HCT116 (cell line): ENCODE results near the gene TNFRSF1A. TPM values are rescaled to one million over a fixed set of nuclear protein-coding genes. Genes with fewer than 3 reads are reported as not detected.

Source experiments
- ATAC-seq: fragments of 200-7000 bp; cut with Tn5 transposase; 2 replicates; pipeline ENCODE4 v1.9.1; 2020; ENCODE audit warnings: mild to moderate bottlenecking, moderate library complexity
- BruUV-seq: library from RNA; stranded (reverse); fragments of 400-500 nt; replicated peaks from 2 replicates; lab custom pipeline; 2021; lab: Mats Ljungman, UMichigan
- CTCF ChIA-PET: fragments of 300-600 bp; sonication (Branson Sonifier 250); formaldehyde crosslinking; loops from one replicate; lab custom pipeline; 2021; ENCODE audit warnings: antibody characterized with exemption; lab: Charles Lee
- POLR2A ChIA-PET: fragments of 300-600, 350-600 bp; sonication (Branson Sonifier 250); formaldehyde crosslinking; loops from one replicate; lab custom pipeline; 2021; ENCODE audit warnings: antibody characterized with exemption; lab: Charles Lee
- RAD21 ChIA-PET, 2 experiments: fragments of 300-600 bp; sonication (Branson Sonifier 250); formaldehyde crosslinking; loops; one replicate each; lab custom pipeline; 2023; ENCODE audit warnings: low total read pairs in 2 of 2; ENCODE audit not compliant: uncharacterized antibody in 2 of 2, unreplicated experiment in 2 of 2, low non-redundant PET in 1 of 2; lab: Charles Lee
- DNase-seq: peaks from one replicate; pipeline ENCODE4 v3.0.0-alpha.2; 2010; ENCODE audit warnings: low read depth, low spot score
- H2AFZ ChIP-seq: fragments of 200-600 bp; shearing (Covaris generic), sonication (generic); 2 replicates; pipeline ENCODE4 v1.6.1; 2017; ENCODE audit warnings: low read depth, mixed run types, mixed read lengths, antibody characterized with exemption, low read length; ENCODE audit not compliant: poor library complexity, severe bottlenecking
- H3K27ac ChIP-seq: 2 replicates; pipeline ENCODE4 v1.5.1; 2012; ENCODE audit warnings: low read depth, low read length
- H3K27me3 ChIP-seq: fragments of 200-600 bp; sonication (generic); 2 replicates; pipeline ENCODE4 v1.6.1; 2016; ENCODE audit warnings: mixed run types, low read length, mixed read lengths; ENCODE audit not compliant: insufficient read depth
- H3K36me3 ChIP-seq, 2 experiments: fragments of 200-500 bp in 1 of 2; fragments of 200-600 bp in 1 of 2; sonication (Bioruptor generic) in 1 of 2; sonication (generic) in 1 of 2; 2 replicates each; pipeline versions ENCODE4 v1.5.1 to v1.6.1; 2014 to 2016; ENCODE audit warnings: low read length in 2 of 2, inconsistent platforms in 1 of 2, mixed read lengths in 1 of 2, mixed run types in 1 of 2; ENCODE audit not compliant: insufficient read depth in 2 of 2, control insufficient read depth in 1 of 2
- H3K4me1 ChIP-seq, 2 experiments: fragments of 200-600 bp in 1 of 2; sonication (generic) in 1 of 2; 2 replicates each; pipeline versions ENCODE4 v1.5.1 to v1.6.1; 2012 to 2017; ENCODE audit warnings: low read length in 2 of 2, inconsistent platforms in 1 of 2, mild to moderate bottlenecking in 1 of 2, mixed read lengths in 1 of 2, mixed run types in 1 of 2, moderate library complexity in 1 of 2; ENCODE audit not compliant: insufficient read depth in 2 of 2, control insufficient read depth in 1 of 2
- H3K4me2 ChIP-seq: fragments of 200-600 bp; sonication (generic); 2 replicates; pipeline ENCODE4 v1.6.1; 2017; ENCODE audit warnings: mixed run types, low read length, mixed read lengths
- H3K4me3 ChIP-seq, 2 experiments: fragments of 200-600 bp in 1 of 2; sonication (generic) in 1 of 2; replicated peaks in 1 of 2; 2 replicates each; pipeline ENCODE4 v1.5.1; 2011 to 2016; ENCODE audit warnings: low read length in 2 of 2, control low read depth in 1 of 2, low read depth in 1 of 2, mild to moderate bottlenecking in 1 of 2, mixed read lengths in 1 of 2, mixed run types in 1 of 2
- H3K79me2 ChIP-seq: fragments of 200-600 bp; sonication (generic); 2 replicates; pipeline ENCODE4 v1.6.1; 2017; ENCODE audit warnings: mild to moderate bottlenecking, mixed run types, low read length, moderate library complexity, mixed read lengths; ENCODE audit not compliant: insufficient read depth
- H3K9ac ChIP-seq: fragments of 200-600 bp; sonication (generic); 2 replicates; pipeline ENCODE4 v1.6.1; 2016; ENCODE audit warnings: low read length, mixed read lengths
- H3K9me2 ChIP-seq: fragments of 200-600 bp; sonication (generic), shearing (Covaris generic); 2 replicates; pipeline ENCODE4 v1.6.1; 2017; ENCODE audit warnings: mixed run types, mild to moderate bottlenecking, moderate library complexity; ENCODE audit not compliant: insufficient read depth
- H3K9me3 ChIP-seq, 2 experiments: fragments of 200-500 bp in 1 of 2; fragments of 200-600 bp in 1 of 2; sonication (Bioruptor generic) in 1 of 2; sonication (generic) in 1 of 2; 2 replicates each; pipeline ENCODE4 v1.6.1; 2014 to 2017; ENCODE audit warnings: low read length in 2 of 2, mixed read lengths in 2 of 2, inconsistent platforms in 1 of 2, low read depth in 1 of 2, mild to moderate bottlenecking in 1 of 2, mixed run types in 1 of 2, moderate library complexity in 1 of 2; ENCODE audit not compliant: control insufficient read depth in 1 of 2, insufficient read depth in 1 of 2
- H4K20me1 ChIP-seq: fragments of 200-600 bp; sonication (generic), shearing (Covaris generic); 2 replicates; pipeline ENCODE4 v1.6.1; 2017; ENCODE audit warnings: mixed run types, mild to moderate bottlenecking, moderate library complexity; ENCODE audit not compliant: insufficient read depth
- CBX3 ChIP-seq: IDR thresholded peaks from 2 replicates; pipeline ENCODE4 v1.6.1; 2012; ENCODE audit warnings: low read depth
- ELF1 ChIP-seq: IDR thresholded peaks from 2 replicates; pipeline ENCODE4 v1.6.1; 2012; ENCODE audit warnings: low read depth, borderline replicate concordance
- EZH2 ChIP-seq: fragments of 200-600 bp; sonication (generic); IDR thresholded peaks from 2 replicates; pipeline ENCODE4 v1.6.1; 2017; ENCODE audit warnings: antibody characterized with exemption, mixed run types
- JUND ChIP-seq: IDR thresholded peaks from 2 replicates; pipeline ENCODE4 v1.6.1; 2012
- POLR2AphosphoS5 ChIP-seq: IDR thresholded peaks from 2 replicates; pipeline ENCODE4 v1.6.1; 2011; ENCODE audit warnings: mild to moderate bottlenecking, low read depth, low read length, moderate library complexity
- RAD21 ChIP-seq: IDR thresholded peaks from 2 replicates; pipeline ENCODE4 v1.6.1; 2012; ENCODE audit warnings: low read depth, mild to moderate bottlenecking
- SIN3A ChIP-seq: IDR thresholded peaks from 2 replicates; pipeline ENCODE4 v1.6.1; 2012; ENCODE audit warnings: low read depth
- ZFX ChIP-seq: fragments of 450-650 bp; IDR thresholded peaks from 2 replicates; pipeline ENCODE4 v1.6.1; 2017
- intact Hi-C: fragments of 100-400 bp; cut with micrococcal nuclease; formaldehyde crosslinking; loops from 2 replicates; pipeline ENCODE4 v1.10.0; 2022
- total RNA-seq: library from RNA; stranded (reverse); gene quantifications from one replicate; pipeline ENCODE4 v1.2.1, GENCODE V29; 2021; ENCODE audit not compliant: unreplicated experiment
- TF ChIP-seq, protein P1 (sequence below), 3 experiments: fragments of 200-600 bp in 1 of 3; sonication (generic) in 1 of 3; IDR thresholded peaks in 2 of 3; conservative IDR thresholded peaks in 1 of 3; 2 replicates each; pipeline ENCODE4 v1.5.1; 2012 to 2017; ENCODE audit warnings: low read depth in 2 of 3, low read length in 2 of 3, antibody characterized with exemption in 1 of 3, borderline replicate concordance in 1 of 3, control low read depth in 1 of 3, mild to moderate bottlenecking in 1 of 3, mixed read lengths in 1 of 3, mixed run types in 1 of 3, moderate library complexity in 1 of 3; ENCODE audit not compliant: insufficient read depth in 1 of 3
- TF ChIP-seq, protein P2 (sequence below): IDR thresholded peaks from 2 replicates; pipeline ENCODE4 v1.6.1; 2012

Gene TNFRSF1A
- total RNA-seq, 1 experiment from 2014 or later: 129 TPM

DNA sequence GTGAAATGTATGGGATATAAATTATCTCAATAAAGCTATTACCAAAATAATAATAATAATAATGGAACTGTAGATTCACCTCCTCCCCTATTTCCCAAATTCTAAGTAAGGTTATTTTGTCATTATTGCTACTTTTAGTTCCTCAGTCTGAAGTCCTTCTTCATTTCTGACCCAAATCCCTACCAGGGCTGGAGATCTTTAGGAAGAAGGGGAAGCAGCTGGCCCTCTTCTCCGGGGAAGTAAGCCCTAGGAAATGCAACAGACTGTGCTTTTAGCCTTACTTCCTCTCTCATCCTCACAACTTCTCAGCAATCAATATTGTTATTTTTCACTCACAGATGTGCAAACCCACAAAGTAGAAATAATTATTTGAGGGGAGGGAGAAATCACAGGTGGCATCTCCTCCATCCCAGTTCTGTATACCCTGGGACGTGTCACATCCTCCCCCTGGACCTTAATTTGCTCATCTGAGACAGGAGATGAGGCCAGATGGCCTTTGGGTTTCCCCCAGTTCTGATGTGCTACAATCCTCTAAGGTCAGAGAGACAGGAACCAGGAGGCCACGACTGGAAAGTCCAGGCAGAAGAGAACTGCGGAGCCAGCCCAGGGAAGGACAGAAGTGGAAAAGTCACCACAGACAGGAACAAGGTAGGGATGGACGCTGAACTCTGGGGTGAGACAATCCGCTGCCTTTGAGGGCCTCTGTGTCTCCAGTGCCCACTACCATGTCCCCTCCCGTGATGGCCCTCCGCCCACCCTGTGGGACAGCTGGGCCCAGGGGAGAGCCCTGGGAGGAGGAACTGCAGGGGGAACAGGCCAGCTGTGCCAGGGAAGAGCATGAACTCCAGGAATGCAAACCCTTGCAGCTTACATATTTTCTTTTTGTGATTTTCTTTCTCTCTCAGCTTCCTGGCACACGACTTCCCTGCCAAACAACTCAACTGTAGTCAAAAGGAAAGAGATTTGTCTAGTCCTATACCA lies 10.6 kb upstream of the TNFRSF1A start:
- Histone ChIP-seq H2AFZ (no peak overlapping the region), H3K9ac (no peak overlapping the region), H3K27me3 (no peaks in the 10 kb centered on the region), H3K79me2 (no peaks in the 10 kb centered on the region), H3K36me3 (peaks cover 6 to 17% of the 10 kb centered on the region in 2 experiments; a peak in 3 of 4 replicates), H3K4me1 (peaks cover 0 to 10% of the 10 kb centered on the region in 2 experiments; a peak in 3 of 4 replicates), H4K20me1 (no peaks in the 10 kb centered on the region)
- CTCF ChIA-PET: no interaction called here
- BruUV-seq: no TSS peak
- ATAC-seq: no peak
- intact Hi-C loops: no loop called here
- no peak for DNase-seq
- RAD21 ChIA-PET: no interaction called here
- TF ChIP-seq CBX3 (no peak), ZFX (no peak), JUND (no peak), RAD21 (no peak), SIN3A (no peak), POLR2AphosphoS5 (no peak), EZH2 (no peak), ELF1 (no peak)
- TF ChIP-seq, protein P1, sequence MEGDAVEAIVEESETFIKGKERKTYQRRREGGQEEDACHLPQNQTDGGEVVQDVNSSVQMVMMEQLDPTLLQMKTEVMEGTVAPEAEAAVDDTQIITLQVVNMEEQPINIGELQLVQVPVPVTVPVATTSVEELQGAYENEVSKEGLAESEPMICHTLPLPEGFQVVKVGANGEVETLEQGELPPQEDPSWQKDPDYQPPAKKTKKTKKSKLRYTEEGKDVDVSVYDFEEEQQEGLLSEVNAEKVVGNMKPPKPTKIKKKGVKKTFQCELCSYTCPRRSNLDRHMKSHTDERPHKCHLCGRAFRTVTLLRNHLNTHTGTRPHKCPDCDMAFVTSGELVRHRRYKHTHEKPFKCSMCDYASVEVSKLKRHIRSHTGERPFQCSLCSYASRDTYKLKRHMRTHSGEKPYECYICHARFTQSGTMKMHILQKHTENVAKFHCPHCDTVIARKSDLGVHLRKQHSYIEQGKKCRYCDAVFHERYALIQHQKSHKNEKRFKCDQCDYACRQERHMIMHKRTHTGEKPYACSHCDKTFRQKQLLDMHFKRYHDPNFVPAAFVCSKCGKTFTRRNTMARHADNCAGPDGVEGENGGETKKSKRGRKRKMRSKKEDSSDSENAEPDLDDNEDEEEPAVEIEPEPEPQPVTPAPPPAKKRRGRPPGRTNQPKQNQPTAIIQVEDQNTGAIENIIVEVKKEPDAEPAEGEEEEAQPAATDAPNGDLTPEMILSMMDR (IDR thresholded peaks at IDR 0.05 in 2 of 3, conservative IDR thresholded peaks at IDR 0.05 in 1 of 3; ENCODE audit: borderline replicate concordance in 1 of 3, insufficient read depth in 1 of 3, low read depth in 2 of 3, low read length in 2 of 3): no peak
- TF ChIP-seq, protein P2, sequence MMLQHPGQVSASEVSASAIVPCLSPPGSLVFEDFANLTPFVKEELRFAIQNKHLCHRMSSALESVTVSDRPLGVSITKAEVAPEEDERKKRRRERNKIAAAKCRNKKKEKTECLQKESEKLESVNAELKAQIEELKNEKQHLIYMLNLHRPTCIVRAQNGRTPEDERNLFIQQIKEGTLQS: no peak
- TF ChIP-seq, all 23 proteins: peak for 0
- POLR2A ChIA-PET: no interaction called here
- no peak overlapping the region for H3K4me2 ChIP-seq
- no peaks in the 10 kb centered on the region for H3K9me2 ChIP-seq
- no peak overlapping the region for H3K4me3 ChIP-seq
- H3K9me3 ChIP-seq: no peaks in the 10 kb centered on the region
- H3K27ac ChIP-seq: no peak overlapping the region
